ENCODE measurements around the gene MAMSTR. TPM values are rescaled to one million over a fixed set of nuclear protein-coding genes. Genes with fewer than 3 reads are reported as not detected.
"Not testable (repeated sequence)": the region's sequence is repeated elsewhere in the genome, so short reads cannot be mapped to it uniquely, and the experiment has no call there.

Gene MAMSTR, protein sequence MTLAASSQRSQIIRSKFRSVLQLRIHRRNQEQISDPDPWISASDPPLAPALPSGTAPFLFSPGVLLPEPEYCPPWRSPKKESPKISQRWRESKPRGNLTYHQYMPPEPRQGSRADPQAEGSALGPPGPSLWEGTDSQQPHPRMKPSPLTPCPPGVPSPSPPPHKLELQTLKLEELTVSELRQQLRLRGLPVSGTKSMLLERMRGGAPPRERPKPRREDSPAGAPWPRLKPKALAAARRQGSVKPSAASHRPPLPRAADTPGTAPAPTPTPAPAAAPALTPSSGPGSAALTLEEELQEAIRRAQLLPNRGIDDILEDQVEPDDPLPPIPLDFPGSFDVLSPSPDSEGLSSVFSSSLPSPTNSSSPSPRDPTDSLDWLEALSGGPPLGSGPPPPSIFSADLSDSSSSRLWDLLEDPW
- 1.6 TPM for total RNA-seq

DNA sequence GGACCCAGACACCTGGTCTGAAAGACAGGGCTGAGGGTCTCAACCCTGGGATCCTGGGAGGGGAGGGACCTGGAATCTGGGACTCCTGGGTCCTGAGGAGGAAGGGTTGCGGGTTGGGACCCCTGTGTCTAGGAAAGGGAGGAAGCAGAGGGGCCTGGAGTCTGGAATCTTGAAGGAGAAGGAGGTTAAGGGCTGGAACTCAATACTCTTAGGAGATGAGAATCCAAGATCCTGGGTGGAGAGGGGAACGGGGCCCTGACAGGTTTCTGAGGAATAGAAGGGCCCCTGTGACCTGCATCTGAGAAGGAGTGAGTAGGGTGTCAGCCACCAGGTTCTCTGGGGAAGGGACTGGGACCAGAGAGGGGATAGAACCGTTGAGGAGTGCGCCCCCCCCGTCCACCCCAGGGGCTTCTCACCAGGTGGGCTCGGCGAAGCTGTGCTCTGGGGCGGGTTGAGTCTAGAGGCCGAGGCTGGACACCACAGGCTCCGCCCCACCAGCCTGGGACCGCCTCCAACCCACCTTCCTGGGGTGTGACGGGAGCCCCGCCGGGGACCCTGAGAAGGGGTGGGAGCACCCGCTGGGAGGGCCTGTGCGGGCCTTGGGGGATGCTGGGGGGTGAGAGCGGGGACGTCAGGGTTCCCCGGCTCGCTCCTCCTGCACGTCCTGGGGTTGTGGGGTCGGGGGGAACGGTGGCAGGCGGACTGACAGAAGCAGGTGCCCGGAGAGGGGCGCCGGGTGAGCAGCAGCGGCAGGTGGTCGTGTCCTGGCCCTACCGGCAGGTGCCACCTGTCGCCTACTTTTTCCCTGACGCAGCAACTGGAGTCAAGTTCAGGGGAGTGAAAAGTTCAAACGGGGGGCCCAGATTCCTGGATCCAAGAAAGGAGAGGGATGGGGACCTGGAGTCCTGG lies at the start of gene MAMSTR:
TSS of gene MAMSTR (minus strand) at position 463 of the 909 bp plus-strand sequence. CDS start 694 bp downstream, outside the sequence.
- no peak for DNase-seq (ENCODE audit: low spot score)

GRCh38 chr19:48768994-48769713 lies 49.6 kb upstream of the MAMSTR start:
- no peak for DNase-seq (ENCODE audit: low spot score)

- DNase-seq (ENCODE audit: low spot score) = not testable (repeated sequence)
Observed at GRCh38 chr19:48768171-48768753, 48.7 kb upstream of the MAMSTR start.

DNA sequence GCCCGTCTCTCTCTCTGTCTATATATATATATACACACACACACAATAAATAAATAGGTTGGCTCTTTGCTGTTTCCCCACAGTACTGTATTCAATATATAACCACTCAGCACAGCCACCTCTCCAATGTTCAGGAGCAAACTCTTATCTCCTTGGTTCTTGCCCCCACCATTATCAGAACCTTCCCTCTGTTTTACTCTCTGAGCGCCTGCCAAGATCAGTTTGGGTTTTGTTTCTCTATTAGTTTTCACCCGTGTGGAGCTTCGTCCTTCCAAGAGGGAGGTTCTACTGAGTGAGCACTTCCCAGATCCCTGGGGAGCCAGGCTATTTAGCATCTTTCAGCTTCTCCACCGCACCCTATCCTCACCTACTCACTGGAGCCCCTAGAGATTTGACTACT lies 46.3 kb upstream of the MAMSTR start:
- not testable (repeated sequence) for DNase-seq (ENCODE audit: low spot score)

DNA sequence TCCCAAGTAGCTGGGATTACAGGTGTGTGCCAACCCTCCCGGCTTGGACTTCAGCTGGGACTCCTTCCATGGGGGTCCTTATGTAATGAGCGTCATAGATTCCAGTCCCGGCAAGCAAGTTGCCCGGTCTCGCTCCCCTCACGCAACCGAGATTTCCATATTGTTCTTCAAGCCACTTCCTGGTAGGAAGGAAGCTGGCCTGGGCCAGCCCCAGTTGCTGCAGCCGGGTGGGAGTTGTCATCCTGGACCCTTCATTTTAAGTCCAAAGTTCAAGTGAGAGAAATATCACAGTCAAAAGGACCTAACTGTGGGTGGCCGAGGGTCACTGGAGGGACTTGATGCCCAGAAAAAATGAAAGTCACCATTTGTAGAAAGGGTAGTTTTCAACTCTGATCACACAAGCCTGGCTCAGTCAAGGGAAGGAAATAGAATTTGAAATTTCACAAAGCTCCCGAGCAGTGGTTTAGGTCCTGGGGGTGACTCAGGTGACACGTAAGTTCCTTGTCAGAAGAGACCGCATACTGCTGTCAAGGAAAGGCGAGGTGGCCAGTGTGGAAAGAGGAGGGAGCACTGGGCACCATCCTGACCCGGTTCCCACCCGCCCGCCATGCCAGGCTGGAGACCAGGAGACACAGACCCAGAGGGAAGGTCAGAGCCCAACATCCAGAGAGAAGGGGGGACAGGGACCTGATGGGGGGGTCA lies 41.1 kb upstream of the MAMSTR start:
- DNase-seq (ENCODE audit: low spot score) = no peak

DNA sequence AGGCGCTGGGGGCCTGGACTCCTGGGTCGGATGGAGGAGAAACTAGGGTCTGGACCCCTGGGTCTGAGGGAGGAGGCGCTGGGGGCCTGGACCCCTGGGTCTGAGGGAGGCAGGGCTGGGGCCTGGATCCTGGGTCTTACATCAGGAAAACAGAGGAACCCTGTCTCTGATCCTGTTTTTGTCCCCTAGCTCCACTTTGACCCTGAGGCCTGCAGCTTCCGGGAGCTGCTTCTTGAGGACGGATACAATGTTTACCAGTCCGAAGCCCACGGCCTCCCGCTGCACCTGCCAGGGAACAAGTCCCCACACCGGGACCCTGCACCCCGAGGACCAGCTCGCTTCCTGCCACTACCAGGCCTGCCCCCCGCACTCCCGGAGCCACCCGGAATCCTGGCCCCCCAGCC lies 38.2 kb upstream of the MAMSTR start:
- no peak for DNase-seq (ENCODE audit: low spot score)

- DNase-seq (ENCODE audit: low spot score) = no peak
Observed at GRCh38 chr19:48757089-48757675, 37.7 kb upstream of the MAMSTR start.

GRCh38 chr19:48756686-48757085 lies 37.2 kb upstream of the MAMSTR start:
- no peak for DNase-seq (ENCODE audit: low spot score)

- DNase-seq (ENCODE audit: low spot score) = no peak
Observed at GRCh38 chr19:48756212-48756611, 36.7 kb upstream of the MAMSTR start.

DNA sequence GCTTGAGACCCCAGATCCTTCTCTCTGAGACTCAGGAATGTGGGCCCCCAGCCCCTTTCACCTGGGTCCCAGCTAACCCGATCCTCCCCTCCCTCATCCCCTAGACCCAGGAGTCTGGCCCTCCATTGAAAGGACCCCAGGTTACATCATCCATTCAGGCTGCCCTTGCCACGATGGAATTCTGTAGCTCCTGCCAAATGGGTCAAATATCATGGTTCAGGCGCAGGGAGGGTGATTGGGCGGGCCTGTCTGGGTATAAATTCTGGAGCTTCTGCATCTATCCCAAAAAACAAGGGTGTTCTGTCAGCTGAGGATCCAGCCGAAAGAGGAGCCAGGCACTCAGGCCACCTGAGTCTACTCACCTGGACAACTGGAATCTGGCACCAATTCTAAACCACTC lies 36.3 kb upstream of the MAMSTR start:
- DNase-seq (ENCODE audit: low spot score) = no peak

DNA sequence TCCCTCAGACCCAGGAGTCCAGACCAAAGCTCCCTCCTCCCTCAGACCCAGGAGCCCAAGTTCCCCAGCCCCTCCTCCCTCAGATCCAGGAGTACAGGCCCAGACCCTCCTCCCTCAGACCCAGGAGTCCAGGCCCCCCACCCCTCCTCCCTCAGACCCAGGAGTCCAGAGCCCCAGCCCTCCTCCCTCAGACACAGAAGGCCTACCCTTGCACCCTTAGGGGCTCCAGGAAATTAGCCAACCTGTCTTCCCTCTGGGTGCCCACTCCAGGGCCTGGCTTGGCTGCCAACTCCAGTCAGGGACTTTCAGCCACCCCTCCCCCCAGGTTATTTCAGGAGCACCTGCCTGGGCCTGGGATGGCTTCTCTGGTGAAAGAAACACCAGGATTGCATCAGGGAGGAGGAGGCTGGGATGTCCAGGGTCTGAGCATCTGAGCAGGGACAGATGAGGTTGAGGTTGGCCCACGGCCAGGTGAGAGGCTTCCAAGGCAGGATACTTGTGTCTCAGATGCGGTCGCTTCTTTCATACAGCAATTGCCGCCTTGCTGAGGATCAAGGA lies 35.6 kb upstream of the MAMSTR start, which contains the start of gene FGF21:
TSS of gene FGF21 (plus strand) at position 441 of the 558 bp plus-strand sequence. CDS start 713 bp downstream, outside the sequence.
- DNase-seq (ENCODE audit: low spot score) = no peak

GRCh38 chr19:48752496-48753365 lies 33.2 kb upstream of the MAMSTR start, which contains the start of gene FUT1:
TSS of gene FUT1 (minus strand) at chr19:48752641. CDS start at chr19:48751281, 1,360 bp downstream.
- peak; percentile 41 for DNase-seq (ENCODE audit: low spot score)

DNA sequence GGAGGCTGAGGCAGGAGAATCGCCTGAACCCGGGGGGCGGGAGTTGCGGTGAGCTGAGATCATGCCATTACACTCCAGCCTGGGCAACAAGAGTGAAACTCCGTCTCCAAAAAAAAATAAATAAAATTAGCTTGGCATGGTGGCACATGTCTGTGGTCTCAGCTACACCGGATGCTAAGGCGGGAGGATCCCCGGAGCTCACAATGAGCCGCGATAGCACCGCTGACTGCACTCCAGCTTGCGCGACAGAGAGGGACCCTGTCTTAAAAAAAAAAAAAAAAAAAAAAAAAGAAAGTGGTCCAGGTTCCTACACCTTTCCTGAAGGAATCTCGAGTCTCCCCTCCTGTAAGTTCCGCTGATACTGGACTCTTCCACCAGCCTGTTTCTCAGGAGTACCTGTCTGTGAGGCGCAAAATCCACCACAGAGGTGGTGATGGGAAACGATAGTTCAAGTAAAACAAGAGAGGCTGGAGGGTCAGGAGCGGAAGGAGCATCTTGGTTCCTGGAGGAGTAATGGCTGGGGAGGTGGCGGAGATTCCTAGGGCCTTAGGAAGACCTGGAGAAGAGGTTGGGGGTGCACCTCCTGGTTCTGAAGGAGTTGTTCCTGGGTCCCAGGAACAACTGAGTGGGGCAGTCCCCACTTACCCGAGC lies 32.4 kb upstream of the MAMSTR start:
- no peak for DNase-seq (ENCODE audit: low spot score)

DNA sequence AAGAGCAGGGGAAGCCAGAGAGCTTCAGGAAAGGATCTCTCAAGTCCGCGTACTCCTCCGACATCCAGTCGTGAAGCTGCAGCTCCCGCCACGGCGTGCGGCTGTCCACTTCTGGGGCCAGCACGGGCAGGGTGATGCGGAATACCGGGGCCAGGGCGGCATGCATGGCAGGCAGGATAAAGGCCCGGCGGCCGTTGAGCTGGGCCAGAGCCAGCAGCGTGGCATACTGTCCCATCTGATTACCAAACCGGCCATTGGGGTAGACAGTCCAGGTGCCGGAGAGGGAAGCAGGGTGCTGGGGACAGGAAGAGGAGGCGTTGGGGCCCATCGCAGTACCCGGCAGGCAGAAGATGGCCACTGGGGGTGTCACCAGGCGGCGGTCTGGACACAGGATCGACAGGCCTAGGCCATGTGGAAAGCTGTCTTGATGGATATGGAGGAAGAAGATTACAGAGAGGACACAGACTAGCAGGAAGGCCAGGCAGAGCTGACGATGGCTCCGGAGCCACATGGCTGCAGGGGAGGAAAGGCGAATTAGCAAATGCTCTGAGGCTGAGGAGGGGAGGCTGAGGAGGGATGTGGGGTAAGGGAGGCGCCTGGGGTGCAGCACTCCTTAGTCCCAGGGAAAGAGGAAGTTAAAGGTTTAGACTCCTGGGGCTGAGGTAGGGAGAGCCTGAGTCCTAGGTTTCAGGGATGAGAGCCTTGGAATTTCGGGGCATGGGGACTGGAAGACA lies 31.4 kb upstream of the MAMSTR start:
- DNase-seq (ENCODE audit: low spot score) = no peak

DNA sequence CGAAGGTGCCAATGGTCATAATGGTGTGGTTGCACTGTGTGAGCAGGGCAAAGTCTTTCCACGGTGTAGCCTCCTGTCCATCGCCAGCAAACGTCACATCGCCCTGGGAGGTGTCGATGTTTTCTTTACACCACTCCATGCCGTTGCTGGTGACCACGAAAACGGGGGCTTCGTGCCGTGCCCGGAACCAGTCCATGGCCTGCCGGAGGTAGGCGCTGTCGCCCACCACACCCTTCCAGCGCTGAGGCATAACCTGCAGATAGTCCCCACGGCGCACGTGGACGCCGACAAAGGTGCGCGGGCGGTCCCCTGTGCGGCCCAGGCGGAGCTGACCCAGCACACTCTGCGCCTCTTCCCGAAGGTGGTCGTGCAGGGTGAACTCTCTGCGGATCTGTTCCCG lies 30.8 kb upstream of the MAMSTR start:
- no peak for DNase-seq (ENCODE audit: low spot score)

DNA sequence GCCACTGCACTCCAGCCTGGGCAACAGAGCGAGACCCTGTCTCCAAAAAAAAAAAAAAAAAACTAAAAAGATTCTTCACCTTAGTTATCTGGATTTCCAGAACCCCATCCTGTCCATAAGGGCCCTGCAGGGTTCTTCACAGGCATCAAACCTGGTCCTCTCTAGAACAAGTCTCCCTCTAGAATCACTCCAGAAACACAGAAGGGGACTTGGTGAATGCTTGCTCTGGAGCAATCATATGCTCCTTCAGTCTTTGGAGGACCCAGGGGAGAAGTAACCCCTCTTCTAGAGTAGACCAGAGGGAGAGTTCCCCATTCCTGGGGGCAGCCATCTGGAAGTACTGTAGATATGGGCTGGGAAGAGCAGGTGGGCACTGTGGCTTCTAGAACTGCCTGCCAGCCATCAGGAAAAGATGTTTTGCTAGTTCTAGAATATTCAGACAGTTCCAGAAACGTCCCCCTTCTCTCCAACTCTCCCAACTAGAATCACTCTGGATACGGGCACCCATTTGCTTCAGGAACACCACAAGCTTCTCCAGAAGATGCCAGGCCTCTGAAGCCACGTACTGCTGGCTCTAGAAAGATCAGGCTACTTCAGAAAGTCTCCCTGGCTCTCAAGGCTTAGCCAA lies 30.2 kb upstream of the MAMSTR start:
- DNase-seq (ENCODE audit: low spot score) = no peak
